NB4 (cell line): ENCODE measurements around the gene ATM.

Experiments
- DNase-seq: peaks from one replicate; pipeline ENCODE4 v3.0.0; 2010; ENCODE audit warnings: low read depth
- H3K4me3 ChIP-seq: one replicate; pipeline ENCODE4 v1.5.1; 2011; ENCODE audit warnings: mild to moderate bottlenecking, low read depth, low read length, moderate library complexity
- CTCF ChIP-seq: IDR thresholded peaks from one replicate; pipeline ENCODE4 v1.5.1; 2012; ENCODE audit warnings: low read depth, low read length
- MAX ChIP-seq: IDR thresholded peaks from 2 replicates; pipeline ENCODE4 v1.6.1; 2011; ENCODE audit warnings: low read depth, low read length
- MYC ChIP-seq: IDR thresholded peaks from 2 replicates; pipeline ENCODE4 v1.6.1; 2011; ENCODE audit warnings: low read depth, low read length
- POLR2A ChIP-seq: IDR thresholded peaks from 2 replicates; pipeline ENCODE4 v1.6.1; 2011; ENCODE audit warnings: mild to moderate bottlenecking; ENCODE audit not compliant: insufficient read length; ENCODE audit errors: extremely low read depth

The ATM gene

GRCh38 chr11:108198833-108199232 is 24.0 kb upstream of the ATM start:
- H3K4me3 ChIP-seq = no peak overlapping the region
- no peak for TF ChIP-seq CTCF
- no peak for TF ChIP-seq MAX
- no peak for TF ChIP-seq POLR2A
- TF ChIP-seq MYC = no peak
- DNase-seq = no peak

GRCh38 chr11:108199446-108200321 is 23.2 kb upstream of the ATM start:
- TF ChIP-seq MAX (no peak), MYC (no peak), CTCF (no peak), POLR2A (no peak)
- DNase-seq = peak; percentile 63

GRCh38 chr11:108203075-108203474 is 19.8 kb upstream of the ATM start:
- no peak for TF ChIP-seq MAX
- no peak for TF ChIP-seq CTCF
- no peak for TF ChIP-seq POLR2A
- no peak for TF ChIP-seq MYC

More at GRCh38 chr11:108199446-108200321, 23.2 kb upstream of the ATM start:
- H3K4me3 ChIP-seq = no peak overlapping the region

GRCh38 chr11:108204376-108204775 is 18.5 kb upstream of the ATM start:
- no peak overlapping the region for H3K4me3 ChIP-seq
- no peak for DNase-seq
- TF ChIP-seq MYC (no peak), CTCF (no peak), POLR2A (no peak), MAX (no peak)

More at GRCh38 chr11:108203075-108203474, 19.8 kb upstream of the ATM start:
- no peak for DNase-seq
- no peak overlapping the region for H3K4me3 ChIP-seq

GRCh38 chr11:108204929-108205499 is 17.9 kb upstream of the ATM start:
- no peak for TF ChIP-seq POLR2A
- TF ChIP-seq MAX = no peak
- TF ChIP-seq CTCF = no peak
- TF ChIP-seq MYC = no peak
- no peak overlapping the region for H3K4me3 ChIP-seq
- DNase-seq = no peak
